Smooth muscle cell (in vitro differentiated cells): ENCODE data around the gene PRPS1. TPM values are rescaled to one million over a fixed set of nuclear protein-coding genes. Genes with fewer than 3 reads are reported as not detected.
A peak's percentile ranks its signal among the peaks of the same experiment; 100 is the strongest.
"Not testable (repeated sequence)": the region's sequence is repeated elsewhere in the genome, so short reads cannot be mapped to it uniquely, and the experiment has no call there.

Experiments
- DNase-seq: peaks from one replicate; lab custom pipeline; 2025; ENCODE audit not compliant: unreplicated experiment; lab: John Stamatoyannopoulos, UW
- H2AFZ ChIP-seq: fragments of 200-600 bp; sonication (generic); 2 replicates; pipeline ENCODE4 v1.6.0; 2016; ENCODE audit warnings: antibody characterized with exemption, low read depth, mild to moderate bottlenecking
- H3F3A ChIP-seq: fragments of 200-600 bp; sonication (generic); 2 replicates; pipeline ENCODE4 v1.6.0; 2017; ENCODE audit warnings: antibody characterized with exemption, low read depth
- H3K27ac ChIP-seq: fragments of 200-600 bp; sonication (generic); 2 replicates; pipeline ENCODE4 v1.5.1; 2016; ENCODE audit warnings: low read depth, mild to moderate bottlenecking
- H3K27me3 ChIP-seq: fragments of 200-600 bp; sonication (generic); 2 replicates; pipeline ENCODE4 v1.6.1; 2016; ENCODE audit warnings: low read depth, mild to moderate bottlenecking
- H3K36me3 ChIP-seq: fragments of 200-600 bp; sonication (generic); 2 replicates; pipeline ENCODE4 v1.5.1; 2016; ENCODE audit warnings: low read depth
- H3K4me1 ChIP-seq: fragments of 200-600 bp; sonication (generic); 2 replicates; pipeline ENCODE4 v1.5.1; 2016; ENCODE audit warnings: low read depth
- H3K4me2 ChIP-seq: fragments of 200-600 bp; sonication (generic); 2 replicates; pipeline ENCODE4 v1.6.0; 2016; ENCODE audit warnings: mild to moderate bottlenecking
- H3K4me3 ChIP-seq: fragments of 200-600 bp; sonication (generic); 2 replicates; pipeline ENCODE4 v1.5.1; 2016; ENCODE audit warnings: mild to moderate bottlenecking
- H3K79me2 ChIP-seq: fragments of 200-600 bp; sonication (generic); 2 replicates; pipeline ENCODE4 v1.6.0; 2016; ENCODE audit warnings: low read depth, mild to moderate bottlenecking
- H3K9ac ChIP-seq: fragments of 200-600 bp; sonication (generic); 2 replicates; pipeline ENCODE4 v1.6.0; 2016; ENCODE audit warnings: low read depth
- H3K9me3 ChIP-seq: fragments of 200-600 bp; sonication (generic); replicated peaks from 2 replicates; pipeline ENCODE4 v1.5.1; 2016; ENCODE audit warnings: low read depth
- H4K20me1 ChIP-seq: fragments of 200-600 bp; sonication (generic); 2 replicates; pipeline ENCODE4 v1.6.0; 2016; ENCODE audit warnings: low read depth
- WGBS: methylation state at CpG from one replicate; pipeline ENCODE4 v1.1.7; 2016; ENCODE audit warnings: low lambda C conversion rate; 5-methylcytosine and 5-hydroxymethylcytosine counted together
- polyA plus RNA-seq: library from polyadenylated mRNA; unstranded; fragments of >200 nt; fragmentation: Nextera tagmentation; extraction: Ambion mirVana; gene quantifications from 2 replicates; pipeline ENCODE4 v1.2.1, GENCODE V29; 2016
- total RNA-seq: library from RNA; depleted of rRNA; stranded (reverse); fragments of >200 nt; gene quantifications from 2 replicates; pipeline ENCODE4 v1.2.3, GENCODE V29; 2014
- TF ChIP-seq, protein P1 (sequence below): fragments of 200-600 bp; sonication (generic); IDR thresholded peaks from 2 replicates; pipeline ENCODE4 v1.5.1; 2017; ENCODE audit warnings: borderline replicate concordance, mild to moderate bottlenecking, antibody characterized with exemption; ENCODE audit not compliant: insufficient read depth, poor library complexity, severe bottlenecking

The PRPS1 gene
- total and polyA plus RNA-seq, 2 experiments from 2014 or later, result 51.7 to 60.5 TPM

DNA sequence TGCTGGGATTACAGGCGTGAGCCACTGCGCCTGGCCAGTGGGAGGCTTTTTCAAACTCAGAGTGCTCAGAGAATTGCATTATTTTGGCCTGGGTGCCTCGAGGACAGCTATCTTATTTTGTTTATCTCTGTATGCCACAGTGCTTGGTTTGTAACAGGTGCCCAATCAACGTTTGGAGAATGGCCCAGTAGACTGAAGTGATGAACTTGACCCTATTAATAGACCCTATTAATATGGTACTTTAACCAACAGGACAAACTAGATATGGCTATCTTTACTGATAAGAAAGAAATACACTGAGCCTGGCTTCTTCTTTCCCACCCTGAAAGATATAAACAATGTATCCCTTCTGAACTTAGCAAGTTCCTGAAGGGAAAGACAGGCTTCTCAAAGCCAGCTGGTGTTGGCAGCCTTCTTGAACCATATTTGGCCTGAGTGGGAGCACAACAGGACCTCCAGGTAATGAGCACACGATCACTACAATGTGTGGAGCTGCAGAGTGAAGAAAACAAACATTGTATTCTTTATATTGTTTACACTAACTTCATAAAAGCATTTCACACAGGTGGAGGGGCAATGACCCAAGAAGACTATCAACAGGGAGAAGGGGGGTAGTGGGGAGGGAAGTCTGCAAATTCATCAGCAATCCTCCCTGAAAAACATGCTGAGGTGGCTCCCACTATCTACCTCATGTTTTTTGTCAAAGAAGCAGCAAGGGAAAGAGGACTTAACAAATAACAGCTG, 41.7 kb downstream of the PRPS1 start:
- H3K4me3 ChIP-seq, result no peak overlapping the region
- H3K4me2 ChIP-seq, result no peak overlapping the region
- H3K36me3 ChIP-seq, result no peaks in the 10 kb centered on the region
- H3K27me3 ChIP-seq, result no peaks in the 10 kb centered on the region
- H3K27ac ChIP-seq, result no peak overlapping the region
- H3K4me1 ChIP-seq, result peaks cover 6% of the 10 kb centered on the region
- H3K79me2 ChIP-seq, result no peaks in the 10 kb centered on the region
- H2AFZ ChIP-seq, result no peak overlapping the region
- WGBS, result 70% methylated on average over 5 of the region's 5 CpGs
- H3K9me3 ChIP-seq, result no peaks in the 10 kb centered on the region
- no peaks in the 10 kb centered on the region for H4K20me1 ChIP-seq
- no peak for DNase-seq
- H3F3A ChIP-seq, result peaks cover 13% of the 10 kb centered on the region
- TF ChIP-seq, protein P1, sequence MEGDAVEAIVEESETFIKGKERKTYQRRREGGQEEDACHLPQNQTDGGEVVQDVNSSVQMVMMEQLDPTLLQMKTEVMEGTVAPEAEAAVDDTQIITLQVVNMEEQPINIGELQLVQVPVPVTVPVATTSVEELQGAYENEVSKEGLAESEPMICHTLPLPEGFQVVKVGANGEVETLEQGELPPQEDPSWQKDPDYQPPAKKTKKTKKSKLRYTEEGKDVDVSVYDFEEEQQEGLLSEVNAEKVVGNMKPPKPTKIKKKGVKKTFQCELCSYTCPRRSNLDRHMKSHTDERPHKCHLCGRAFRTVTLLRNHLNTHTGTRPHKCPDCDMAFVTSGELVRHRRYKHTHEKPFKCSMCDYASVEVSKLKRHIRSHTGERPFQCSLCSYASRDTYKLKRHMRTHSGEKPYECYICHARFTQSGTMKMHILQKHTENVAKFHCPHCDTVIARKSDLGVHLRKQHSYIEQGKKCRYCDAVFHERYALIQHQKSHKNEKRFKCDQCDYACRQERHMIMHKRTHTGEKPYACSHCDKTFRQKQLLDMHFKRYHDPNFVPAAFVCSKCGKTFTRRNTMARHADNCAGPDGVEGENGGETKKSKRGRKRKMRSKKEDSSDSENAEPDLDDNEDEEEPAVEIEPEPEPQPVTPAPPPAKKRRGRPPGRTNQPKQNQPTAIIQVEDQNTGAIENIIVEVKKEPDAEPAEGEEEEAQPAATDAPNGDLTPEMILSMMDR, result no peak
- no peak overlapping the region for H3K9ac ChIP-seq

DNA sequence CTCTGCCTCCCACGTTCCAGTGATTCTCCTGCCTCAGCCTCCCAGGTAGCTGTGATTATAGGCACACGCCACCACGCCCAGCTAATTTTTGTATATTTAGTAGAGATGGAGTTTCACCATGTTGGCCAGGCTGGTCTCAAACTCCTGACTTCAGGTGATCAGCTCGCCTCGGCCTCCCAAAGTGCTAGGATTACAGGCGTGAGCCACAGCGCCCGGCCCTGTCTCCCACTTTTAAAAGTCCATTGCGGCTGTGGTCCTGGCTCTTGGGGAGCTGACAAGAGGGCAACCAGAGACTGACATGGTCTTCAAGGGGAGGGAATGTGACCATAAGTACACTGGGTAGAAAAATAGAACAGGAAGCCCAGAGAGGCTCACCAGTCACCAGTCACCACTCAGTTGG, 42.9 kb downstream of the PRPS1 start:
- peaks cover 19% of the 10 kb centered on the region for H3F3A ChIP-seq
- H4K20me1 ChIP-seq, DNase-seq, H3K4me2 ChIP-seq, H3K4me1 ChIP-seq, H3K27me3 ChIP-seq, H3K9ac ChIP-seq, H3K9me3 ChIP-seq, H3K36me3 ChIP-seq, H3K27ac ChIP-seq, H3K79me2 ChIP-seq, H2AFZ ChIP-seq, H3K4me3 ChIP-seq: not testable (repeated sequence)
- WGBS, result 94% methylated on average over 9 of the region's 9 CpGs

DNA sequence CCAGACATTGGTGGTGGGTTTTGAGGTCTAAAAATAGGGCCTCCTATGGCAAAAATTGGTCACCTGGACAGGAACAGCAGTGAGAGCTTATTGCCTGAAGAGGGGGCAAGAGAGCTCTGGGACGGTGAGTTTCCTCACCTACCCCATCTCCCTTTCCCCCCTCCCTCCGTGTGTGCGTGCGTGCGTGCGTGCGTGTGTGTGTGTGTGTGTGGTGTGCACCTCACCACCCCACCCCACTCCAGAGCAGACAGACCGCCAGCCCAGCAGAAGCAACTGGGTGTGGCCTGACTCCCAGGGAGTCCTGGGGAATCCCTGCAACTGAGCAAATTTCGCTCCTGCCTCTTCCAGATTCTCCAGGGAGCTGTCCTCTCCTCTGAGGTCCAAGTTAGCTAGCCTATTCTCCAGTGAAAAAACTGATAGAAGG, 44.7 kb downstream of the PRPS1 start:
- Histone ChIP-seq H3K4me3 (no peak overlapping the region), H4K20me1 (no peaks in the 10 kb centered on the region), H3K4me1 (peaks cover 9% of the 10 kb centered on the region), H3K9ac (peak overlapping the region; percentile 70), H3K79me2 (no peaks in the 10 kb centered on the region), H3K9me3 (no peaks in the 10 kb centered on the region), H3F3A (peaks cover 28% of the 10 kb centered on the region), H3K4me2 (peak overlapping the region; percentile 69), H3K36me3 (no peaks in the 10 kb centered on the region), H3K27ac (peak overlapping the region; percentile 99), H2AFZ (no peak overlapping the region), H3K27me3 (no peaks in the 10 kb centered on the region)
- TF ChIP-seq, protein P1, result peak; percentile 64
- WGBS, result 6% methylated on average over 9 of the region's 9 CpGs
- DNase-seq, result peak; percentile 65

DNA sequence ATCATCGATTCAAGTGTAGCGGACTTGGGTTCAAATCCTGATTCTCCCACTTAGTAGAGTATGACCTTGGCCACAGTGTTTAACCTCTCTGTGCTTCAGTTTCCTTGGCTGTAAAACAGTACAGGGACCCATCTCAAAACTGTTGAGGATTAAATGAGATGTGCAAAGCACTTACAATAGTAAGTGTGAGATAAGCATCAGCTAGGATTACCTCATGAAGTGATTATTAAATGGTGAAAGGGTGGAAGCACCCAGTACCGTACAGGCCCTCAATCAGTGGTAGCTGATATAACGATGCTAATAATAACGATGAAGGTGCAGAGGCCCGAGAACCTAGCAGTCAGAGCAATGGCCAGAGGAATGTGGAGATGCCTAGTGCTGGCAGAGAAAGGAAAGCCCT, 45.1 kb downstream of the PRPS1 start:
- Histone ChIP-seq H3K79me2 (no peaks in the 10 kb centered on the region), H3K4me2 (peak overlapping the region; percentile 69), H3K4me3 (no peak overlapping the region), H3K9ac (peak overlapping the region; percentile 70), H2AFZ (no peak overlapping the region), H3K4me1 (peaks cover 9% of the 10 kb centered on the region), H3K36me3 (no peaks in the 10 kb centered on the region), H3K27me3 (no peaks in the 10 kb centered on the region), H4K20me1 (no peaks in the 10 kb centered on the region), H3F3A (peaks cover 29% of the 10 kb centered on the region), H3K9me3 (no peaks in the 10 kb centered on the region), H3K27ac (peak overlapping the region; percentile 99)
- DNase-seq, result no peak
- TF ChIP-seq, protein P1, result no peak
- 81% methylated on average over 6 of the region's 6 CpGs for WGBS
